OCI-LY3 (cell line): ENCODE measurements around the gene NAGPA.

Experiments used
- H2AFZ ChIP-seq: fragments of 200-600, 300-600 bp; shearing (Covaris generic); 2 replicates; pipeline ENCODE4 v1.6.0; 2014; ENCODE audit warnings: antibody characterized with exemption, low read depth, low read length
- H3K27ac ChIP-seq: fragments of 200-600, 300-600 bp; sonication (generic); 2 replicates; pipeline ENCODE4 v1.5.1; 2014; ENCODE audit warnings: mild to moderate bottlenecking, low read length, moderate library complexity, mixed read lengths
- H3K27me3 ChIP-seq: fragments of 200-600, 300-600 bp; sonication (generic); 2 replicates; pipeline ENCODE4 v1.6.1; 2014; ENCODE audit warnings: low read depth, low read length, mixed read lengths
- H3K36me3 ChIP-seq: fragments of 200-600, 300-600 bp; sonication (generic); replicated peaks from 2 replicates; pipeline ENCODE3; 2014; ENCODE audit warnings: low read depth, low read length, mixed read lengths
- H3K4me1 ChIP-seq: fragments of 300-600, 200-600 bp; sonication (generic); 2 replicates; pipeline ENCODE4 v1.6.1; 2014; ENCODE audit warnings: low read length, mixed read lengths
- H3K4me2 ChIP-seq: fragments of 200-600, 300-600 bp; sonication (generic); 2 replicates; pipeline ENCODE4 v1.6.1; 2014; ENCODE audit warnings: low read length, mixed read lengths
- H3K4me3 ChIP-seq: fragments of 300-600, 200-600 bp; sonication (generic); 2 replicates; pipeline ENCODE4 v1.5.1; 2014; ENCODE audit warnings: antibody characterized with exemption, mild to moderate bottlenecking, low read length, moderate library complexity
- H3K79me2 ChIP-seq: fragments of 300-600, 200-600 bp; shearing (Covaris generic); 2 replicates; pipeline ENCODE4 v1.6.1; 2014; ENCODE audit warnings: mild to moderate bottlenecking, low read length, mixed read lengths
- H3K9ac ChIP-seq: fragments of 300-600, 200-600 bp; shearing (Covaris generic); 2 replicates; pipeline ENCODE4 v1.6.0; 2014; ENCODE audit warnings: mild to moderate bottlenecking, low read length, moderate library complexity
- H3K9me3 ChIP-seq: fragments of 200-600, 300-600 bp; shearing (Covaris generic); 2 replicates; pipeline ENCODE4 v1.6.1; 2014; ENCODE audit warnings: low read length, mixed read lengths; ENCODE audit not compliant: insufficient read depth
- H4K20me1 ChIP-seq: fragments of 200-600, 300-600 bp; sonication (generic); 2 replicates; pipeline ENCODE4 v1.6.1; 2016; ENCODE audit warnings: low read length, mixed read lengths; ENCODE audit not compliant: insufficient read depth
- CTCF ChIP-seq: fragments of 200-600, 300-600 bp; sonication (generic); IDR thresholded peaks from 2 replicates; pipeline ENCODE4 v1.5.1; 2014; ENCODE audit warnings: antibody characterized with exemption, low read length, low read depth
- EZH2phosphoT487 ChIP-seq: fragments of 200-600 bp; shearing (Covaris generic); IDR thresholded peaks from 2 replicates; pipeline ENCODE4 v1.6.1; 2018; ENCODE audit warnings: antibody characterized with exemption, mixed run types, low read depth

NAGPA gene

GRCh38 chr16:5016967-5017677 is 16.6 kb downstream of the NAGPA start:
- Histone ChIP-seq H3K79me2 (no peaks in the 10 kb centered on the region), H3K9ac (no peak overlapping the region), H3K4me1 (no peaks in the 10 kb centered on the region), H3K27ac (no peak overlapping the region), H2AFZ (no peak overlapping the region), H3K36me3 (no peaks in the 10 kb centered on the region), H3K27me3 (no peaks in the 10 kb centered on the region), H4K20me1 (no peaks in the 10 kb centered on the region), H3K4me2 (no peak overlapping the region), H3K4me3 (no peak overlapping the region), H3K9me3 (no peaks in the 10 kb centered on the region)
- TF ChIP-seq EZH2phosphoT487 (no peak), CTCF (no peak)

GRCh38 chr16:5015887-5016286 is 17.8 kb downstream of the NAGPA start:
- Histone ChIP-seq H3K4me2 (no peak overlapping the region), H4K20me1 (no peaks in the 10 kb centered on the region), H3K9ac (no peak overlapping the region), H3K79me2 (no peaks in the 10 kb centered on the region), H3K4me1 (no peaks in the 10 kb centered on the region), H3K27me3 (no peaks in the 10 kb centered on the region), H3K27ac (no peak overlapping the region), H3K9me3 (no peaks in the 10 kb centered on the region), H3K4me3 (no peak overlapping the region), H3K36me3 (no peaks in the 10 kb centered on the region), H2AFZ (no peak overlapping the region)
- TF ChIP-seq EZH2phosphoT487 (no peak), CTCF (no peak)

- H3K4me1 ChIP-seq: no peaks in the 10 kb centered on the region
- H3K36me3 ChIP-seq: no peaks in the 10 kb centered on the region
- TF ChIP-seq CTCF (no peak), EZH2phosphoT487 (no peak)
- no peaks in the 10 kb centered on the region for H3K9me3 ChIP-seq
- H3K9ac ChIP-seq: no peak overlapping the region
- H3K27me3 ChIP-seq: no peaks in the 10 kb centered on the region
- no peak overlapping the region for H3K27ac ChIP-seq
- no peak overlapping the region for H2AFZ ChIP-seq
- H3K4me2 ChIP-seq: no peak overlapping the region
- H3K79me2 ChIP-seq: no peaks in the 10 kb centered on the region
- H3K4me3 ChIP-seq: no peak overlapping the region
- no peaks in the 10 kb centered on the region for H4K20me1 ChIP-seq
These were observed 18.4 kb downstream of the NAGPA start for GRCh38 chr16:5015351-5015750.

GRCh38 chr16:5012887-5013286 is 20.8 kb downstream of the NAGPA start:
- no peaks in the 10 kb centered on the region for H4K20me1 ChIP-seq
- H3K4me3 ChIP-seq: no peak overlapping the region
- no peaks in the 10 kb centered on the region for H3K9me3 ChIP-seq
- no peak overlapping the region for H3K27ac ChIP-seq
- no peaks in the 10 kb centered on the region for H3K36me3 ChIP-seq
- no peak overlapping the region for H3K9ac ChIP-seq
- H3K27me3 ChIP-seq: no peaks in the 10 kb centered on the region
- TF ChIP-seq CTCF (no peak), EZH2phosphoT487 (no peak)
- no peaks in the 10 kb centered on the region for H3K79me2 ChIP-seq
- no peak overlapping the region for H3K4me2 ChIP-seq
- H2AFZ ChIP-seq: no peak overlapping the region
- H3K4me1 ChIP-seq: no peaks in the 10 kb centered on the region
